ENCODE results near the gene MIEF1.

The MIEF1 gene

GRCh38 chr22:39475337-39475736 is 26.8 kb upstream of the MIEF1 start:
- in situ Hi-C loops (cut with MboI; ENCODE audit: low pct_unique_long_range_greater_than_20kb, low sequenced_read_pairs, unreplicated experiment): no loop called here
- no peak for DNase-seq (ENCODE audit: low spot score)
- TF ChIP-seq CTCF (IDR thresholded peaks at IDR 0.05; ENCODE audit: extremely low read depth, insufficient read depth, missing control alignments): no peak

GRCh38 chr22:39475902-39476301 is 26.2 kb upstream of the MIEF1 start:
- TF ChIP-seq CTCF (IDR thresholded peaks at IDR 0.05; ENCODE audit: extremely low read depth, insufficient read depth, missing control alignments): no peak
- in situ Hi-C loops (cut with MboI; ENCODE audit: low pct_unique_long_range_greater_than_20kb, low sequenced_read_pairs, unreplicated experiment): no loop called here
- DNase-seq (ENCODE audit: low spot score): no peak

- in situ Hi-C loops (cut with MboI; ENCODE audit: low pct_unique_long_range_greater_than_20kb, low sequenced_read_pairs, unreplicated experiment): no loop called here
- no peak for TF ChIP-seq CTCF (IDR thresholded peaks at IDR 0.05; ENCODE audit: extremely low read depth, insufficient read depth, missing control alignments)
- no peak for DNase-seq (ENCODE audit: low spot score)
These were observed 25.4 kb upstream of the MIEF1 start for GRCh38 chr22:39476664-39477063.

- no peak for TF ChIP-seq CTCF (IDR thresholded peaks at IDR 0.05; ENCODE audit: extremely low read depth, insufficient read depth, missing control alignments)
- no peak for DNase-seq (ENCODE audit: low spot score)
- in situ Hi-C loops (cut with MboI; ENCODE audit: low pct_unique_long_range_greater_than_20kb, low sequenced_read_pairs, unreplicated experiment): no loop called here
These were observed 24.5 kb upstream of the MIEF1 start for GRCh38 chr22:39477542-39477941.

GRCh38 chr22:39478441-39478850 is 23.6 kb upstream of the MIEF1 start:
- TF ChIP-seq CTCF (IDR thresholded peaks at IDR 0.05; ENCODE audit: extremely low read depth, insufficient read depth, missing control alignments): no peak
- in situ Hi-C loops (cut with MboI; ENCODE audit: low pct_unique_long_range_greater_than_20kb, low sequenced_read_pairs, unreplicated experiment): no loop called here
- no peak for DNase-seq (ENCODE audit: low spot score)

- no peak for DNase-seq (ENCODE audit: low spot score)
- in situ Hi-C loops (cut with MboI; ENCODE audit: low pct_unique_long_range_greater_than_20kb, low sequenced_read_pairs, unreplicated experiment): no loop called here
- TF ChIP-seq CTCF (IDR thresholded peaks at IDR 0.05; ENCODE audit: extremely low read depth, insufficient read depth, missing control alignments): no peak
These were observed 22.8 kb upstream of the MIEF1 start for GRCh38 chr22:39479254-39479653.

GRCh38 chr22:39480557-39480956 is 21.5 kb upstream of the MIEF1 start:
- in situ Hi-C loops (cut with MboI; ENCODE audit: low pct_unique_long_range_greater_than_20kb, low sequenced_read_pairs, unreplicated experiment): no loop called here
- no peak for TF ChIP-seq CTCF (IDR thresholded peaks at IDR 0.05; ENCODE audit: extremely low read depth, insufficient read depth, missing control alignments)
- DNase-seq (ENCODE audit: low spot score): no peak
